Ovary (tissue), 9 donors: Measurements from ENCODE around the gene SH3RF1. TPM values are rescaled to one million over a fixed set of nuclear protein-coding genes. Genes with fewer than 3 reads are reported as not detected.

ENCODE experiments used
- DNase-seq, 5 donors: peaks; one replicate each; pipeline ENCODE4 v3.0.0-alpha.2; 2019 to 2020
- H3K27ac ChIP-seq, 2 donors: fragments of 200-600 bp; one replicate each; pipeline versions ENCODE4 v1.5.1 to v1.8.0; 2019 to 2022
- H3K27me3 ChIP-seq: fragments of 200-600 bp; one replicate; pipeline ENCODE4 v1.8.0; 2022
- H3K36me3 ChIP-seq: fragments of 200-600 bp; sonication (generic); one replicate; pipeline ENCODE4 v1.5.1; 2019
- H3K4me1 ChIP-seq: one replicate; pipeline ENCODE4 v1.8.1; 2013; ENCODE audit warnings: mild to moderate bottlenecking, moderate library complexity; ENCODE audit not compliant: insufficient read depth
- H3K4me3 ChIP-seq: fragments of 200-600 bp; sonication (generic); one replicate; pipeline ENCODE4 v1.5.1; 2017
- H3K9me3 ChIP-seq, 2 donors: fragments of 200-600 bp in 1 of 2; sonication (generic) in 1 of 2; one replicate each; pipeline versions ENCODE4 v1.5.1 to v1.8.1; 2013 to 2019; ENCODE audit warnings: mild to moderate bottlenecking in 1 of 2, moderate library complexity in 1 of 2
- CTCF ChIP-seq, 3 donors: fragments of 450-650 bp in 2 of 3; fragments of 200-600 bp in 1 of 3; IDR thresholded peaks; one replicate each; pipeline versions ENCODE4 v1.5.1 to v1.8.0; 2016 to 2022; ENCODE audit warnings: antibody characterized with exemption in 3 of 3, mild to moderate bottlenecking in 1 of 3
- EP300 ChIP-seq: sonication (generic); formaldehyde crosslinking; IDR thresholded peaks from one replicate; pipeline ENCODE4 v1.6.1; 2017; ENCODE audit warnings: antibody characterized with exemption
- POLR2A ChIP-seq: fragments of 450-650 bp; IDR thresholded peaks from one replicate; pipeline ENCODE4 v1.6.1; 2017; ENCODE audit warnings: antibody characterized with exemption, mild to moderate bottlenecking, moderate library complexity
- WGBS, 3 donors: extraction: QIAGEN DNeasy Blood & Tissue Kit in 1 of 3; methylation state at CpG; one replicate each; pipeline versions ENCODE4 v1.1.5 to v1.1.7; 2013 to 2017; 5-methylcytosine and 5-hydroxymethylcytosine counted together
- intact Hi-C, 4 donors: fragments of 100-400 bp; cut with DNase I; formaldehyde crosslinking; loops; one replicate each; pipeline versions ENCODE4 v1.11.0 to v1.15.1; 2022 to 2023
- polyA plus RNA-seq, 2 donors: library from polyadenylated mRNA; stranded (reverse); fragments of 200-250 nt in 1 of 2; fragments of 350-450 nt in 1 of 2; fragmentation: Illumina TruSeq in 1 of 2; extraction: RNeasy Lipid Tissue Mini Kit (QIAGEN cat#74804) in 1 of 2; gene quantifications; one replicate each; pipeline ENCODE4 v1.2.3, GENCODE V29; 2013 to 2014
- total RNA-seq, 7 donors: library from RNA; depleted of rRNA in 2 of 7; stranded (reverse); fragments of >200 nt in 2 of 7; fragmentation: NEBNext Ultra II Directional in 3 of 7; extraction: Animal tissue kit (Norgen Biotek cat#: 25700) in 3 of 7; gene quantifications; one replicate each; pipeline versions ENCODE4 v1.1.0 to v1.2.4, GENCODE V29; 2016 to 2023
- donor health status: DM: no; HTN: no; CAD: no; lungs with moderate emphysema.
- donor health status: DM: no; HTN: no; CAD: no.
- donor health status: Bipolar disorder and iron deficiency.
- donor health status: DM: yes; HTN: yes; CAD: no.
- donor health status: DM: no; HTN: no; CAD: no.
- donor health status: DM: yes; HTN: yes; CAD: no.

Gene SH3RF1
- total and polyA plus RNA-seq, 9 donors = 8.2 to 32.6 (median 22.3) TPM

GRCh38 chr4:169062897-169063244, 207.9 kb downstream of the SH3RF1 start:
- DNase-seq = peak in 2 of 5 donors; percentile 42 to 44
- no peaks in the 10 kb centered on the region for H3K9me3 ChIP-seq
- intact Hi-C loops = no loop called here
- no peak overlapping the region for H3K4me3 ChIP-seq
- H3K36me3 ChIP-seq = no peaks in the 10 kb centered on the region
- no peaks in the 10 kb centered on the region for H3K27me3 ChIP-seq
- TF ChIP-seq EP300 (no peak), POLR2A (no peak), CTCF (IDR thresholded peaks at IDR 0.05) (no peak)
- H3K4me1 ChIP-seq = peaks cover 10% of the 10 kb centered on the region
- WGBS, 3 donors = 10 to 15% (median 11%) methylated on average over 6 of the region's 6 CpGs
- H3K27ac ChIP-seq = peak overlapping the region; percentile 14 to 81

- Histone ChIP-seq H3K9me3 (no peaks in the 10 kb centered on the region), H3K27ac (no peak overlapping the region), H3K27me3 (no peaks in the 10 kb centered on the region), H3K4me3 (no peak overlapping the region), H3K4me1 (peaks cover 10% of the 10 kb centered on the region), H3K36me3 (no peaks in the 10 kb centered on the region)
- TF ChIP-seq CTCF (IDR thresholded peaks at IDR 0.05) (no peak), POLR2A (no peak), EP300 (no peak)
- intact Hi-C loops = no loop called here
- 90 to 95% (median 93%) methylated on average over 3 of the region's 3 CpGs for WGBS, 3 donors
- DNase-seq = no peak
These were observed 209.4 kb downstream of the SH3RF1 start for GRCh38 chr4:169061386-169061785.

GRCh38 chr4:169060391-169061091, 210.2 kb downstream of the SH3RF1 start:
- DNase-seq = no peak
- 59 to 71% (median 65%) methylated on average over 9 of the region's 9 CpGs for WGBS, 3 donors
- intact Hi-C loops = no loop called here

GRCh38 chr4:169059306-169060211, 211.2 kb downstream of the SH3RF1 start:
- intact Hi-C loops = no loop called here
- Histone ChIP-seq H3K27ac (no peak overlapping the region), H3K36me3 (no peaks in the 10 kb centered on the region), H3K4me3 (no peak overlapping the region), H3K4me1 (peaks cover 10% of the 10 kb centered on the region), H3K9me3 (no peaks in the 10 kb centered on the region), H3K27me3 (no peaks in the 10 kb centered on the region)
- WGBS, 3 donors = 87% methylated on average over 22 of the region's 22 CpGs
- TF ChIP-seq CTCF (IDR thresholded peaks at IDR 0.05) (no peak), EP300 (no peak), POLR2A (no peak)
- DNase-seq = peak in 1 of 5 donors; percentile 29

More at GRCh38 chr4:169060391-169061091, 210.2 kb downstream of the SH3RF1 start:
- H3K9me3 ChIP-seq = no peaks in the 10 kb centered on the region
- H3K27ac ChIP-seq = no peak overlapping the region
- H3K4me1 ChIP-seq = peaks cover 10% of the 10 kb centered on the region
- no peak overlapping the region for H3K4me3 ChIP-seq
- TF ChIP-seq EP300 = no peak
- TF ChIP-seq POLR2A = no peak
- no peaks in the 10 kb centered on the region for H3K27me3 ChIP-seq
- no peaks in the 10 kb centered on the region for H3K36me3 ChIP-seq
